Stimulated activated CD4-positive, alpha-beta T cell treated with anti-CD3 and anti-CD28 coated beads, Interleukin-4, amount 100 ng/mL, for 24 hours (primary cell): ENCODE measurements around the gene CXorf66.
"Not testable (repeated sequence)": the region's sequence is repeated elsewhere in the genome, so short reads cannot be mapped to it uniquely, and the experiment has no call there.

ENCODE experiments used
- DNase-seq: peaks from one replicate; pipeline ENCODE4 v3.0.0-alpha.2; 2020

The CXorf66 gene

DNA sequence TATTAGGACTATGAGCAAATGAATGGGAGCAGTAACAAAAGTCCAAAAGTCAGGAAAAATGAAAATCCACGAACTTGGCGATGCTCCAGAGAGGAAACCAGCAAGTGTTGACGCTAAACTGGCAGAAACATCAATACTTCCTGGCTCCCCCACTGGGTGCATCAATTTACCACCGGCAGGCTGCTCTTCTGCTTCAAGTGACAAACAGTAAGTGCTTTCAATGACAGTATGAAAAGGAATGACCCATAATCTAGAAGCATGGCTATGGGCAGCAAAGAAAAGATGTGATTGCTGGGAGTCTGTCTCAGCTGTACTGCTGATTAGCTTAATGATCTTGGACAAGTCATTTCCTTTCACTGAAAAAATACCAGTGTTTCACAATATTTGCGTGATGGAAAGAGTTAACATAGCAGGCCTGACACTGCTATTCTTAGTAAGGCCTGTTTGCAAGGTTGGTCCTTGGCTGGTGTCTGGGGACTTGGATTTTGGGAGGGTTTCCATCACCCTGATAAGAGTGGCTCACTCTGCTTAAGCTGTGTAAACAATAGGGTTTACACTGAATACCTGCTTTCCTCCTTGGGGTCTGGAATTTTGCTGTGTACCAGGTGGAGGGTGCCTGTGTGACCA is 41.1 kb downstream of the CXorf66 start:
- DNase-seq = no peak

DNA sequence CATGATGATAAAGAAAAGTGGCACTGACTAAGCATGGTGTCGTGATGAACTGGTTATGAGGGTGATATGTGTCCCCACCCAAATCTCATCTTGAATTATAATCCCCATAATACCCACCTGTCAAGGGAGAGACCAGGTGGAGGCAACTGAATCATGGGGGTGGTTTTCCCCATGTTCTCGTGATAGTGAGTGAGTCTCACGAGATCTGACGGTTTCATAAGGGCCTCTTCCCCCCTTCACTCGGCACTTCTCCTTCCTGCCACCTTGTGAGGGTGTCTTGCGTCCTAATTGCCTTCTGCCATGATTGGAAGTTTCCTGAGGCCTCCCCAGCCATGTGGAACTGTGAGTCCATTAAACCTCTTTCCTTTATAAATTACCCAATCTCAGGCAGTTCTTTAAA is 44.2 kb downstream of the CXorf66 start:
- not testable (repeated sequence) for DNase-seq

GRCh38 chrX:139920316-139920715 is 45.0 kb downstream of the CXorf66 start:
- no peak for DNase-seq

DNA sequence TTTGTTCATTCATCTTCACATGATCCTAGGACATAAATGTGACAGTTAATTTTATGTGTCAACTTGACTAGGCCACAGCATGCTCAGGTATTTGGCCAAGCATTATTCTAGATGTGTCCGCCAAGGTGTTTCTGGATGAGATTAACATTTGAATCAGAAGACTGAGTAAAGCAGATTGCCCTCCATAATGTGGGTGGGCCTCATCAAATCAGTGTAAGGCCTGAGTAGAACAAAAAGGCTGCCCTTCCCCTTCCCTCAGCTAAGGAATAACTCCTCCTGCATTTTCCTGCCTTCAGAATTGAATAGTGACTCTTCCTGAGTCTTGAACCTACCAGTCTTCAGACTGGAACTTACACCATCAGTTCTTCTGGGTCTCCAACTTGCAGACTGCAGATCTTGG is 50.9 kb downstream of the CXorf66 start:
- DNase-seq = no peak

- DNase-seq = no peak
Observed at GRCh38 chrX:139909712-139910111, 55.6 kb downstream of the CXorf66 start.

- DNase-seq = no peak
Observed at GRCh38 chrX:139907078-139907477, 58.2 kb downstream of the CXorf66 start.

DNA sequence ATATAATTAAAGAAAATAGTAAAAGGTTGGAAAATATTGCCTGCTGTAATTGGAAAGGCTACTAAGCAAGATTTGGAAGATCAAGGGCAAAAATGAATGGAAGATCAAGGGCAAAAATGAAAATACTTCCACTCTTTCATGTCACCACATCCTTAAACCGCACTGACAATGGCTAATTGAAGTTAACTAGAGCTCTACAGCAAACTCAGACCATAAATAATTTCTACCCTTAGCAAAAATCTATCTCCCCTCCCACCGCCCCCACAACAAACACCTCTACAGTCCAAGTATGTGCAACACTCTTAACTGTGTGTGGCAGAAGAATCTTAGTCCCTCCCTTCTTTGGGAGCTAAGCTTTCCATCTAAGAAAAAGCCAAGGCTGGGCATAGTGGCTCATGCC is 59.6 kb downstream of the CXorf66 start:
- no peak for DNase-seq
